ENCODE measurements around the gene PPP1R12C. TPM values are rescaled to one million over a fixed set of nuclear protein-coding genes. Genes with fewer than 3 reads are reported as not detected.
"Not testable (repeated sequence)": the region's sequence is repeated elsewhere in the genome, so short reads cannot be mapped to it uniquely, and the experiment has no call there.

Gene PPP1R12C
- total RNA-seq, 1 experiment from 2014 or later = 92.3 TPM

DNA sequence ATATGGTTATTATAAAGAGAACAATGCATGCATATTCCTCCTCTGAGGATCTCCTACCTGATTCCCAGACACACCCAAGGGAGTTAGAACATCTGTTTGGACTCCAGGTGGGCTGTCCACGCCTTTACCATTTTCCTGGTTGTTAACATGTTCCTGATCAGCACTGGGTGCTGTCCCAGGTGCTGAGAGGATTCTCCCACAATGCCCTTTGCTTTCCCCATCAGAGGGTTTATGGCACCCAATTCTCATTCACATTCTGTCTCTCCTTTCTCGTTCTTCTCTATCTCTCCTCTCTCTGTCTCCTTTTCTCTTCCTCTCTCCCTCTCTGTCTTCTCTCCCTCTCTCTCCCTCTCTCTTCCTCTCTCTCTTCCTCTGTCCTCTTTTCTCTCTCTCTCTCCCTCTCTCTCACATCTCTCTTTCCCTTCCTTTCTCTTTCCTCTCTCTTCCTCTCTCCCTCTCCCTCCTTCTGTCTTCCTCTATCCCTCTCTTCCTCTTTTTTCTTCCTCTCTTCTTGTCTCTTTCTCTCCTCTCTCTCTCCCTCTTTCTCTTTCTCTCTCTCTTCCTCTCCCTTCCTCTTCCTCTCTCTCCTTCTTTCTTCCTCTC, 51.2 kb downstream of the PPP1R12C start:
- H3K9me3 Mint-ChIP-seq = no peaks in the 10 kb centered on the region
- H3K36me3 Mint-ChIP-seq = no peaks in the 10 kb centered on the region
- ATAC-seq (no peak), DNase-seq (ENCODE audit: low spot score) (no peak)
- H3K4me3 Mint-ChIP-seq = no peak overlapping the region
- peaks cover 35% of the 10 kb centered on the region for H3K4me1 Mint-ChIP-seq
- CTCF ChIA-PET = interaction anchor here (4.8 kb wide), 1 partner anchor 22 kb away, joined by 25 read pairs; no protein-coding TSS in a partner anchor
- H3K27ac Mint-ChIP-seq = no peak overlapping the region
- H3K27me3 Mint-ChIP-seq (ENCODE audit: low read depth) = peaks cover 76% of the 10 kb centered on the region
- TF ChIP-seq ZNF121 (CRISPR knock-in tag; IDR thresholded peaks at IDR 0.05) (no peak), CREB1 (CRISPR knock-in tag; IDR thresholded peaks at IDR 0.05) (no peak), KAT7 (CRISPR knock-in tag; IDR thresholded peaks at IDR 0.05; ENCODE audit: borderline replicate concordance) (no peak), ELF4 (CRISPR knock-in tag; IDR thresholded peaks at IDR 0.05; ENCODE audit: low read depth) (no peak), NFE2L1 (CRISPR knock-in tag; IDR thresholded peaks at IDR 0.05) (no peak), CBFB (CRISPR knock-in tag; IDR thresholded peaks at IDR 0.05; ENCODE audit: low read depth) (no peak), FOXK1 (CRISPR knock-in tag; IDR thresholded peaks at IDR 0.05) (no peak), ATF1 (CRISPR knock-in tag; IDR thresholded peaks at IDR 0.05) (no peak), HMGA2 (CRISPR knock-in tag; IDR thresholded peaks at IDR 0.05) (no peak)
- TF ChIP-seq, protein P1, sequence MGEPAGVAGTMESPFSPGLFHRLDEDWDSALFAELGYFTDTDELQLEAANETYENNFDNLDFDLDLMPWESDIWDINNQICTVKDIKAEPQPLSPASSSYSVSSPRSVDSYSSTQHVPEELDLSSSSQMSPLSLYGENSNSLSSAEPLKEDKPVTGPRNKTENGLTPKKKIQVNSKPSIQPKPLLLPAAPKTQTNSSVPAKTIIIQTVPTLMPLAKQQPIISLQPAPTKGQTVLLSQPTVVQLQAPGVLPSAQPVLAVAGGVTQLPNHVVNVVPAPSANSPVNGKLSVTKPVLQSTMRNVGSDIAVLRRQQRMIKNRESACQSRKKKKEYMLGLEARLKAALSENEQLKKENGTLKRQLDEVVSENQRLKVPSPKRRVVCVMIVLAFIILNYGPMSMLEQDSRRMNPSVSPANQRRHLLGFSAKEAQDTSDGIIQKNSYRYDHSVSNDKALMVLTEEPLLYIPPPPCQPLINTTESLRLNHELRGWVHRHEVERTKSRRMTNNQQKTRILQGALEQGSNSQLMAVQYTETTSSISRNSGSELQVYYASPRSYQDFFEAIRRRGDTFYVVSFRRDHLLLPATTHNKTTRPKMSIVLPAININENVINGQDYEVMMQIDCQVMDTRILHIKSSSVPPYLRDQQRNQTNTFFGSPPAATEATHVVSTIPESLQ (CRISPR knock-in tag; IDR thresholded peaks at IDR 0.05) = no peak
- TF ChIP-seq, protein P2, sequence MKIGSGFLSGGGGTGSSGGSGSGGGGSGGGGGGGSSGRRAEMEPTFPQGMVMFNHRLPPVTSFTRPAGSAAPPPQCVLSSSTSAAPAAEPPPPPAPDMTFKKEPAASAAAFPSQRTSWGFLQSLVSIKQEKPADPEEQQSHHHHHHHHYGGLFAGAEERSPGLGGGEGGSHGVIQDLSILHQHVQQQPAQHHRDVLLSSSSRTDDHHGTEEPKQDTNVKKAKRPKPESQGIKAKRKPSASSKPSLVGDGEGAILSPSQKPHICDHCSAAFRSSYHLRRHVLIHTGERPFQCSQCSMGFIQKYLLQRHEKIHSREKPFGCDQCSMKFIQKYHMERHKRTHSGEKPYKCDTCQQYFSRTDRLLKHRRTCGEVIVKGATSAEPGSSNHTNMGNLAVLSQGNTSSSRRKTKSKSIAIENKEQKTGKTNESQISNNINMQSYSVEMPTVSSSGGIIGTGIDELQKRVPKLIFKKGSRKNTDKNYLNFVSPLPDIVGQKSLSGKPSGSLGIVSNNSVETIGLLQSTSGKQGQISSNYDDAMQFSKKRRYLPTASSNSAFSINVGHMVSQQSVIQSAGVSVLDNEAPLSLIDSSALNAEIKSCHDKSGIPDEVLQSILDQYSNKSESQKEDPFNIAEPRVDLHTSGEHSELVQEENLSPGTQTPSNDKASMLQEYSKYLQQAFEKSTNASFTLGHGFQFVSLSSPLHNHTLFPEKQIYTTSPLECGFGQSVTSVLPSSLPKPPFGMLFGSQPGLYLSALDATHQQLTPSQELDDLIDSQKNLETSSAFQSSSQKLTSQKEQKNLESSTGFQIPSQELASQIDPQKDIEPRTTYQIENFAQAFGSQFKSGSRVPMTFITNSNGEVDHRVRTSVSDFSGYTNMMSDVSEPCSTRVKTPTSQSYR (CRISPR knock-in tag; IDR thresholded peaks at IDR 0.05) = no peak
- TF ChIP-seq, protein P3, sequence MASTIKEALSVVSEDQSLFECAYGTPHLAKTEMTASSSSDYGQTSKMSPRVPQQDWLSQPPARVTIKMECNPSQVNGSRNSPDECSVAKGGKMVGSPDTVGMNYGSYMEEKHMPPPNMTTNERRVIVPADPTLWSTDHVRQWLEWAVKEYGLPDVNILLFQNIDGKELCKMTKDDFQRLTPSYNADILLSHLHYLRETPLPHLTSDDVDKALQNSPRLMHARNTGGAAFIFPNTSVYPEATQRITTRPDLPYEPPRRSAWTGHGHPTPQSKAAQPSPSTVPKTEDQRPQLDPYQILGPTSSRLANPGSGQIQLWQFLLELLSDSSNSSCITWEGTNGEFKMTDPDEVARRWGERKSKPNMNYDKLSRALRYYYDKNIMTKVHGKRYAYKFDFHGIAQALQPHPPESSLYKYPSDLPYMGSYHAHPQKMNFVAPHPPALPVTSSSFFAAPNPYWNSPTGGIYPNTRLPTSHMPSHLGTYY (CRISPR knock-in tag; IDR thresholded peaks at IDR 0.05) = no peak
- TF ChIP-seq, protein P4, sequence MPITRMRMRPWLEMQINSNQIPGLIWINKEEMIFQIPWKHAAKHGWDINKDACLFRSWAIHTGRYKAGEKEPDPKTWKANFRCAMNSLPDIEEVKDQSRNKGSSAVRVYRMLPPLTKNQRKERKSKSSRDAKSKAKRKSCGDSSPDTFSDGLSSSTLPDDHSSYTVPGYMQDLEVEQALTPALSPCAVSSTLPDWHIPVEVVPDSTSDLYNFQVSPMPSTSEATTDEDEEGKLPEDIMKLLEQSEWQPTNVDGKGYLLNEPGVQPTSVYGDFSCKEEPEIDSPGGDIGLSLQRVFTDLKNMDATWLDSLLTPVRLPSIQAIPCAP (CRISPR knock-in tag; IDR thresholded peaks at IDR 0.05) = no peak
- POLR2A ChIA-PET = no interaction called here

DNA sequence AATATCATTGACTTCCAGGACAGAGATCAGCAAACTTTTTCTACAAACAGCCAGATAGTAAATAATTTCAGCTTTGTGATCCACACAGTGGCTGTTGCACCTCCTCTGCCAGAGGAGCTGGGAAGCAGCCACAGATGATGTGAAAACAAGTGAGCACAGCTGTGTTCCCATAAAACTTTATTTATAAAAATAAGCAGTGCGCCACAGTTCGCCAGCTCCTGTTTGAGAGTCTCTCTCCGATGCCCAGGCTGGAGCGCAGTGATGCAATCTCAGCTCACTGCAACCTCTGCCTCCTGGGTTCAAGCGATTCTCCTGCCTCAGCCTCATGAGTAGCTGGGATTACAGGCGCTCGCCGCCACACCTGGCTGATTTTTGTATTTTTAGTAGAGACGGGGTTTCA, 51.9 kb downstream of the PPP1R12C start:
- CTCF ChIA-PET; ATAC-seq; DNase-seq (ENCODE audit: low spot score); H3K36me3 Mint-ChIP-seq; H3K4me3 Mint-ChIP-seq; H3K9me3 Mint-ChIP-seq; POLR2A ChIA-PET; H3K27ac Mint-ChIP-seq: not testable (repeated sequence)
- H3K4me1 Mint-ChIP-seq = peaks cover 32% of the 10 kb centered on the region
- H3K27me3 Mint-ChIP-seq (ENCODE audit: low read depth) = peaks cover 69% of the 10 kb centered on the region

DNA sequence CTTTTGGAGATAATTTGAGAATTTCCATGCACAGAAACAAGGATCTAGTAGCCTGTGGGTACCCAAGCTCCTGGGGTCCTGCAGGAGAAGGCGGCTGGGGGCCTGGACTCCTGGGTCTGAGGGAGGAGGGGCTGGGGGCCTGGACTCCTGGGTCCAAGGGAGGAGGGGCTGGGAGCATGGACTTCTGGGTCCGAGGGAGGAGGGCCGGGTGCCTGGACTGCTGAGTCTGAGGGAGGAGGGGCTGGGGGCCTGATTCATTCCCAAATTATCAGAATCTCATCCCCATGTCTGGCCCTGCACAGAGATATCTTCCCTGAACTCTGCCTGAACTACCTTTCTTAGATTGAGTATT, 54.0 kb downstream of the PPP1R12C start:
- H3K36me3 Mint-ChIP-seq = peaks cover 16% of the 10 kb centered on the region
- ATAC-seq (no peak), DNase-seq (ENCODE audit: low spot score) (no peak)
- H3K4me1 Mint-ChIP-seq = peaks cover 19% of the 10 kb centered on the region
- H3K9me3 Mint-ChIP-seq = no peaks in the 10 kb centered on the region
- ChIA-PET CTCF (interaction anchor here (0.6 to 3.2 kb wide), 8 partner anchors 23 to 182 kb away, joined by 3 to 31 read pairs (median 5); partner anchors contain the start of gene DNAAF3), POLR2A (interaction anchor here (0.6 to 1.0 kb wide), 2 partner anchors 17 to 590 kb away, joined by 3 read pairs; no protein-coding TSS in a partner anchor)
- peaks cover 51% of the 10 kb centered on the region for H3K27me3 Mint-ChIP-seq (ENCODE audit: low read depth)
- no peak overlapping the region; the same call in none of the 2 replicates for H3K4me3 Mint-ChIP-seq
- no peak overlapping the region for H3K27ac Mint-ChIP-seq
- TF ChIP-seq, protein P5, sequence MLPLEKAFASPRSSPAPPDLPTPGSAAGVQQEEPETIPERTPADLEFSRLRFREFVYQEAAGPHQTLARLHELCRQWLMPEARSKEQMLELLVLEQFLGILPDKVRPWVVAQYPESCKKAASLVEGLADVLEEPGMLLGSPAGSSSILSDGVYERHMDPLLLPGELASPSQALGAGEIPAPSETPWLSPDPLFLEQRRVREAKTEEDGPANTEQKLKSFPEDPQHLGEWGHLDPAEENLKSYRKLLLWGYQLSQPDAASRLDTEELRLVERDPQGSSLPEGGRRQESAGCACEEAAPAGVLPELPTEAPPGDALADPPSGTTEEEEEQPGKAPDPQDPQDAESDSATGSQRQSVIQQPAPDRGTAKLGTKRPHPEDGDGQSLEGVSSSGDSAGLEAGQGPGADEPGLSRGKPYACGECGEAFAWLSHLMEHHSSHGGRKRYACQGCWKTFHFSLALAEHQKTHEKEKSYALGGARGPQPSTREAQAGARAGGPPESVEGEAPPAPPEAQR (CRISPR knock-in tag; IDR thresholded peaks at IDR 0.05) = no peak
- no peak for TF ChIP-seq NFATC4 (CRISPR knock-in tag; IDR thresholded peaks at IDR 0.05)
- TF ChIP-seq FOXP1 (CRISPR knock-in tag; IDR thresholded peaks at IDR 0.05; ENCODE audit: borderline replicate concordance) = no peak
- TF ChIP-seq, protein P6, sequence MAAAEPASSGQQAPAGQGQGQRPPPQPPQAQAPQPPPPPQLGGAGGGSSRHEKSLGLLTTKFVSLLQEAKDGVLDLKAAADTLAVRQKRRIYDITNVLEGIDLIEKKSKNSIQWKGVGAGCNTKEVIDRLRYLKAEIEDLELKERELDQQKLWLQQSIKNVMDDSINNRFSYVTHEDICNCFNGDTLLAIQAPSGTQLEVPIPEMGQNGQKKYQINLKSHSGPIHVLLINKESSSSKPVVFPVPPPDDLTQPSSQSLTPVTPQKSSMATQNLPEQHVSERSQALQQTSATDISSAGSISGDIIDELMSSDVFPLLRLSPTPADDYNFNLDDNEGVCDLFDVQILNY (CRISPR knock-in tag; IDR thresholded peaks at IDR 0.05) = no peak
- TF ChIP-seq RORB (CRISPR knock-in tag; IDR thresholded peaks at IDR 0.05) = no peak
- no peak for TF ChIP-seq NFE2L1 (CRISPR knock-in tag; IDR thresholded peaks at IDR 0.05)
- no peak for TF ChIP-seq IRF2 (CRISPR knock-in tag; IDR thresholded peaks at IDR 0.05; ENCODE audit: borderline replicate concordance, low read depth)
- TF ChIP-seq TP53 (CRISPR knock-in tag; IDR thresholded peaks at IDR 0.05) = no peak
- TF ChIP-seq GRHL2 (CRISPR knock-in tag; IDR thresholded peaks at IDR 0.05; ENCODE audit: insufficient replicate concordance, severe bottlenecking) = no peak
- no peak for TF ChIP-seq TCF7 (CRISPR knock-in tag; IDR thresholded peaks at IDR 0.05; ENCODE audit: low read depth)
- no peak for TF ChIP-seq ZNF138 (CRISPR knock-in tag; conservative IDR thresholded peaks at IDR 0.05)
- TF ChIP-seq ZNF263 (CRISPR knock-in tag; IDR thresholded peaks at IDR 0.05; ENCODE audit: low read depth) = no peak
- TF ChIP-seq ZNF121 (CRISPR knock-in tag; IDR thresholded peaks at IDR 0.05) = no peak
- no peak for TF ChIP-seq ETV6 (CRISPR knock-in tag; IDR thresholded peaks at IDR 0.05)

Data from WTC11 (cell line).